Measurements from ENCODE around the gene SUOX. TPM values are rescaled to one million over a fixed set of nuclear protein-coding genes. Genes with fewer than 3 reads are reported as not detected.
A peak's percentile ranks its signal among the peaks of the same experiment; 100 is the strongest.
"Not testable (repeated sequence)": the region's sequence is repeated elsewhere in the genome, so short reads cannot be mapped to it uniquely, and the experiment has no call there.

SUOX gene
- total RNA-seq (2014; rRNA removed; shearing (Covaris generic)) = 16.7 and 25.9 TPM in 2 replicates

DNA sequence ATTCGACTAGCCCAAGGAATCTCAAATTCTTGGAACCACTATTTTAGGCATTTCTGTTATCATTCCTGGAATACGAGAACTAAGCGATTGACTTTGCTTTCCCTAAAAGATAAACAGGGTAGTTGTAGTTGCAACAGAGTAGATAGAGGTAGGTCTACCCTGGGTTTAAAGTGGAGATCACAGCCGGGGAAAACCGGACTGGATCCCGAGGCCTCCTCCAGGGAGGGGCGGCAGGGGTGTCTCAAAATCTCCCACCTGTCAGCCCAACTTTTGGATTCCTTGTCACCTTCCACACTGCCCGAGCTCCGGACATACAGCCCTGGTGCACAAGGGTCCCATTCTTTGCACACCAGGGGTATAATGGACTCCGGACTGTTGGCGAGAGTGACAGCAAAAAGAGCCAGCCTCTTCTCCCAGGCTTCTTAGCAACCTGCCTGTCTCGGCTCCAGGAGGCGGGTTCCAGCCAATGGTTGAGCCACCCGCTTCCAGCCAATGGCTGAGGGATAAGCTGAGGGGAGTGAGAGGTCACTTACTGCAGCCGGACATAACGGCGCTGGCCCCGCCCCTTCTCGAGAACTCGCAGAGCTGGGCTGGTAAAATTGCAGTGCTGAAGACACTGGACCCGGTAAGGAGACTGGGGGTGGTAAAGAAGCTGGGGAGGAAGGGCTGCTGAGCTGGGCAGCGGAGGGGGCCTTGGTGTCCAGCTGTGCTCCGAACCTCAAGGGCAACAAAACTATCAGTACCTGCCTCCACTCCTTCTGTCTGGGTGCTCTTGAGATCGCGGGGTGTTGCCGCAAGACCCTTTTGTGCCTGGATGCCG lies at the start of gene SUOX:
TSS of gene SUOX (plus strand) at position 562 of the 820 bp plus-strand sequence. CDS start 4,946 bp downstream, outside the sequence.
- peak; percentile 95 for DNase-seq (ENCODE audit: low spot score)

DNA sequence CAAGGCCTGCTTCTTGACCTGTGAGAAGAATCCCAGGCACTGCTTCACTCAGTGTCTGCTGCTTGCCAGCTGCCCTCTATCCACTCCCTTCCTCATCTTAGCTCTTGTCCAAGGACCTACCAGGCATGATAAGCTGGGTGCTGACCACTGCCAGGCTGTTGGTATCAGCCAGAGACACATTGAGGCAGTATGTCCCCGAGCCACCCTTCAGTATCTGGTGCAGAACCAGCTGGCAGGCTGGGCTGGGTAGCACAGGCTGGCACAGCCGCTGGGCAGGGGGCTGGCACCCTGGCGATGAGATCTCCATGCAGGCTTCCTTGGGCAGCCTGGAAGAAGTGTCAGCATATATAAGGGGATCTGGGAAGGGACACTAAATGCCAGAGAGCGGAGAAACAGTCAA lies 41.7 kb upstream of the SUOX start:
- DNase-seq (ENCODE audit: low spot score) = no peak

DNA sequence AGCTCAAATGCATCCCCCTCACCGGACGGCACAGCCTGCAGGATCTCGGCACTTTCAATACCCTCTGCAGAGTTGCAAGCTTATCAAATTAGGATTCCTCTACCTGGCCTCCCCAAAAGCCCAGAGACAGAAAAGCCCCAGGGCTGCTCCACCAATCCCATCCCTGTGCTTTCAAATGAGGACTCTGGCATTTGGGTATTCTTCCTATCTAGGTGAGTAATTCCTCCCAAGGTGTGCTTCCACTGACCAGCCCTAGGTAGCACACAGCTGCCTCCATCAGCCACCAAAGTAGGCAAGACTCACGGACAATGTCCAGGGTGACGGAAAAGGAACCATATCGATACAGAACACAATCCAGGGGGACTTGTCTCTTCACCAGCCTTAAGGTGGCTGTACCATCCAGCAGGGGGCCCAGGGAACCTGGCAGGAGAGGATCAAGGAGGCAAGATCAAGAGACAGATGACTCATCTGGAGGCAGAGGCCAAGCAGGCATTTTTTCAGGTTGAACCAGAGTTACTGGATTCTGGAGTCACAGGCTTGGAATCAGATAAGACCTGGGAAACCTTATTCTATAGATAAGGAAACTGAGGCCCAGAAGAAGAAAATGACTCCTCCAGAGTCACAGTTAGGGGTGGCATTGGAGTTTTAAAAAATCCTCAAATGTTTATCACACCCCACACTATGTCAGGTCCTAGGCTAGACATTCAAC lies 41.1 kb upstream of the SUOX start:
- DNase-seq (ENCODE audit: low spot score) = no peak

DNA sequence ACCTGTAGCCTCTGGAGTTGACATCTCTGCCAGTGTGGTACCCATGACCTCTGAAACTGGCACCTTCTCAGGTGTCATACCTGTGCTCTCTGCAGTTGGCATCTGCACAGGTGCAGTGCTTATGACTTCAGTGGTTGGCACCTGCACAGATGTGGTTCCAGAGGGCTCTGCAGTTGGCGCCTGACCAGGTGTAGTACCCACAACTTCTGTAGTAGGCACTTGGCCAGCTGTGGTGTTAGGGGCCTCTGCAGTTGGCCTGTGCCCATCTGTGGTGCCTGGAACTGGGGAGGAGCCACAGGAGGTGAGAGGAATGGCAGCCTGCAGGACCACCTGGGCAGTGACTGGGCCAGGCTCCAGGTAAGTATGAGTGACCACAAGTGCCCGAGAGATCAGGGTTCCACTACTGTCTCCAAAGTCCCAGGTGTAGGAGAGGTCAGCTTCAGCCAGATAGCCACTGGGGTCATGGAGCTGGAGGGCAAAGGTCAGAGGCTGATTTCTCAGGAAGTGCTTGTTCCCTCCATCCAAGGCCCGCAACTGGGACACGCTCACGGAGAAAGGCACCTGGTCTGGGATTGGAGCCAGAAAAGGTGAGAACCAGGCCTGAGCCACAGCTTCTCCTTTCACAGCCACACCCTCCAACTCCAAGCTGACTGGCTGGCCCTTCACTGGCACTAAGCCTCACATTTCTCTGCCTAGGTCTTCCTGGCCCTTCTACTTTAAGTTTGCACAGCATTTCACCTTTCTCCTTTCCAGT lies 39.8 kb upstream of the SUOX start:
- no peak for DNase-seq (ENCODE audit: low spot score)

DNA sequence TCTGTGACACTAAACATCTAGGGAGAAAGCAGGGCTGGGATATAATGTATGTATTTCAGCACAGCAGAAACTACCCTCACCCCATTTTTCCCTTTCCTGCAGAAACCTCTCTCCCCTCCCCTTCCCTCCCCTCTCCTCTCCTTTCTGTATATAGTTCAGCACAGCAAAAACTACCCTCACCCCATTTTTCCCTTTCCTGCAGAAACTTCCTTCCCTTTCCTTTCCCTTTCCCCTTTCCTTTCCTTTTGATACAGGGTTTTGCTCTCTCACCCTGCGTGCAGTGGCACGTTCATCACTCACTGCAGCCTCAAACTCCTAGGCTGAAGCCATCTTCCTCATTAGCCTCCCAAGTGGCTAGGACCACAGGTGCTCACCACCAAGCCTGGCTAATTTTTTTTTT lies 33.3 kb upstream of the SUOX start:
- no peak for DNase-seq (ENCODE audit: low spot score)

DNA sequence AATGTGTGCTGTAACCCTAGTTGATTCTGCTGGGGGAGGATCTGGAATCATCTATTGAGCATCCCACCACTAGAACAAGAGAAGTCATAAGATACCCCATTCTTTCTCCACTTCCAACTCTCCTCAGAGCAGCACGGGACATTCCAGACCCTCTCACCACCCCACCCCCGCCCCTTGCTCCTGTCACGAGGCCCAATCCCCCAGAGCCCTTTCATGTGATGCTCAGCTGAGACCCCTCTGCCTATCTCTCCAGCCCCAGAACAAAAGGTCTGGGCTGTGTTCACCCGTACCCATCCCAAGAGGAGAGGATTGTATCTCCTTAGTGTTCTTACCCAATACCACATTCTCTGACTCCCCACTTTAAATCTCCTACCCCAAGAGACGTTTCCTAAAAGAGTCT lies 31.8 kb upstream of the SUOX start:
- no peak for DNase-seq (ENCODE audit: low spot score)

DNA sequence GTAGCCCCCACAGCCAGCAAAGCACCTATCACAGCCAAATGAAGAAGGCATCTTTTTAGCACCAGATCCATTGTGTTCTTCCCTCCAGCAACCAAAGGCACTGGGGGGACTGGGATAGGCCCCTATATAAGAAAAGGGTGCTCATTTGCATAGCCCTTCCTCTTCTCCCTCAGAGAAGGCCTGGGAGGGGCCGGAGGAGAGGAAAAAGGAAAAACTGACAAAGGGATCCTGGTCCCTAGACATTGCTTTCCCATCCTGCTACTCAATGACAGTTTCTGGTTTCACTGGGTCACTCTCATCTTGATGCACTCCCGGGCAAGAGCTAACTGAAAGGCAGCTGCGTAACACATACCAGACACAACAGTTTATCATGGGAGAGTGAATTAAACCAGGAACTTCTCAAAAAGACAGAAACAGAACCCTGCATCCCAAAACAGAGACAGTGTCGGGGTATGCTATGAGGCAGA lies 31.1 kb upstream of the SUOX start, which contains the start of gene PMEL:
TSS of gene PMEL (minus strand) at position 102 of the 467 bp plus-strand sequence. CDS start at position 71, 31 bp downstream.
- no peak for DNase-seq (ENCODE audit: low spot score)

DNA sequence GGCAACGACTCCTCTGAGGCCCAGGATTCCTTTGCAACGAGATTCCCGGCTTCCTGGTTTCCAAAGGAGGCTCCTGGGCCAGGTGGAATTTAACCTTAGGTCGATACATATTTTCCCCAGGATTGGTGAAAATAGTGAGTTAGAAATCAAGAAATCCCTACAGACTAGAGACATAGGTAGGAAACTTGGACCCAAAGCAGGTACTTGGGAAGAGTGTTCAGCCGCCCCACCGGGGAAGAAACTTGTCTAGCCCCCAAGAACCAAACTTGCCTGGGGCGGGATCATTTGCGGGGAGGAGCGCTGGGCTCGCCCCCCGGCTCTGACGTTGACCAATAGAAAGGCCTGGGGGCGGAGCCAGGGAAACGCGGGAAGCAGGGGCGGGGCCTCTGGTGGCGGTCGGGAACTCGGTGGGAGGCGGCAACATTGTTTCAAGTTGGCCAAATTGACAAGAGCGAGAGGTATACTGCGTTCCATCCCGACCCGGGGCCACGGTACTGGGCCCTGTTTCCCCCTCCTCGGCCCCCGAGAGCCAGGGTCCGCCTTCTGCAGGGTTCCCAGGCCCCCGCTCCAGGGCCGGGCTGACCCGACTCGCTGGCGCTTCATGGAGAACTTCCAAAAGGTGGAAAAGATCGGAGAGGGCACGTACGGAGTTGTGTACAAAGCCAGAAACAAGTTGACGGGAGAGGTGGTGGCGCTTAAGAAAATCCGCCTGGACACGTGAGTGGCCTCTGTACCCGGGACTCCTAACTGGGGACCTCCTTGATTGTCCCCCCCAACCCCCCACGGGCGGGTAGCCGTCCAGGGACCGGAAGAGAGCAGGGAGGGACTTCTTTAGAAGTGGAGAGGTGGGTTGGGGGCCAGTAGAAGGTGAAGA lies 30.4 kb upstream of the SUOX start, which contains the start of gene CDK2:
TSS of gene CDK2 (plus strand) at position 423 of the 874 bp plus-strand sequence. CDS start at position 602, 179 bp downstream.
- peak; percentile 66 for DNase-seq (ENCODE audit: low spot score)

DNA sequence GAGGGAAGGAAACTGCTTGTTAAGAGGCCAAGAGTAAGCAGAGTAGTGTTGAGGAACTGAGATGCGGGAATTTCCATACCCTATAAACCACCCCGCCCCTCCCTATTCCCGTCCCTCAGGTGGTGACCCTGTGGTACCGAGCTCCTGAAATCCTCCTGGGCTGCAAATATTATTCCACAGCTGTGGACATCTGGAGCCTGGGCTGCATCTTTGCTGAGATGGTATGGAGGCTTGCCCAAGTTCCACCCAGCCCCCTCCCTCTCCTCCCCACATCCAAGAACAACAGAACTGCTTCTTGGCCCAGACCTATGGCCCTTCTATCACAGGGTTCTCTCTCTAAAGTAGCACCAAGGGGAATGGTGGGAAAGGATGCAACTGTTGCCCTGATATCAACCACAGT lies 27.7 kb upstream of the SUOX start:
- DNase-seq (ENCODE audit: low spot score) = no peak

DNA sequence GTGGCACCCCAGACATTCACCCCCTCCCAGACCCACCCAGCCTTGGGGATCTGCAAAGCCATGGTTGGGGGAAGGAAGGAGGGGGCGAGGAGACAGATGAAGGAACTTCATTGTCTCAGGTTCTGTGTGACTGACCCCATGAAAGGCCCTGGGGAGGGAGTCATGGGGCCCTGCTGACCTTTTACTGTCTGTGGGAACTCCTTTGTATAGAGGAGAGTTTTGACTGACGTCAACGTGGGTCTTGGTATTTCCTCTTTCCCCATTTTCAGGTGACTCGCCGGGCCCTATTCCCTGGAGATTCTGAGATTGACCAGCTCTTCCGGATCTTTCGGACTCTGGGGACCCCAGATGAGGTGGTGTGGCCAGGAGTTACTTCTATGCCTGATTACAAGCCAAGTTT lies 26.3 kb upstream of the SUOX start:
- no peak for DNase-seq (ENCODE audit: low spot score)

DNA sequence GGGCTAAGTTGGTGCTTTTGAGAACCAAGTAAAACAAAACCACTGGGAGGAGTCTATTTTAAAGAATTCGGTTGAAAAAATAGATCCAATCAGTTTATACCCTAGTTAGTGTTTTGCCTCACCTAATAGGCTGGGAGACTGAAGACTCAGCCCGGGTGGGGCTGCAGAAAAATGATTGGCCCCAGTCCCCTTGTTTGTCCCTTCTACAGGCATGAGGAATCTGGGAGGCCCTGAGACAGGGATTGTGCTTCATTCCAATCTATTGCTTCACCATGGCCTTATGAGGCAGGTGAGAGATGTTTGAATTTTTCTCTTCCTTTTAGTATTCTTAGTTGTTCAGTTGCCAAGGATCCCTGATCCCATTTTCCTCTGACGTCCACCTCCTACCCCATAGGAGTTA lies 25.0 kb upstream of the SUOX start:
- DNase-seq (ENCODE audit: low spot score) = no peak

DNA sequence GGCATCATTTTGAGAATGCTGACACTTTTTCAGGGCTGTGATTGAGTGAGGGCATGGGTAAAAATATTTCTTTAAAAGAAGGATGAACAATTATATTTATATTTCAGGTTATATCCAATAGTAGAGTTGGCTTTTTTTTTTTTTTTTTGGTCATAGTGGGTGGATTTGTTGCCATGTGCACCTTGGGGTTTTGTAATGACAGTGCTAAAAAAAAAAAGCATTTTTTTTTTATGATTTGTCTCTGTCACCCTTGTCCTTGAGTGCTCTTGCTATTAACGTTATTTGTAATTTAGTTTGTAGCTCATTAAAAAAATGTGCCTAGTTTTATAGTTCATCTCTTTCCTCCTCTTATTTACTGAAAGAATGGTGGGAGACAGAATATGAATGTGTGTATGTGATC lies 24.6 kb upstream of the SUOX start:
- DNase-seq (ENCODE audit: low spot score) = no peak

DNA sequence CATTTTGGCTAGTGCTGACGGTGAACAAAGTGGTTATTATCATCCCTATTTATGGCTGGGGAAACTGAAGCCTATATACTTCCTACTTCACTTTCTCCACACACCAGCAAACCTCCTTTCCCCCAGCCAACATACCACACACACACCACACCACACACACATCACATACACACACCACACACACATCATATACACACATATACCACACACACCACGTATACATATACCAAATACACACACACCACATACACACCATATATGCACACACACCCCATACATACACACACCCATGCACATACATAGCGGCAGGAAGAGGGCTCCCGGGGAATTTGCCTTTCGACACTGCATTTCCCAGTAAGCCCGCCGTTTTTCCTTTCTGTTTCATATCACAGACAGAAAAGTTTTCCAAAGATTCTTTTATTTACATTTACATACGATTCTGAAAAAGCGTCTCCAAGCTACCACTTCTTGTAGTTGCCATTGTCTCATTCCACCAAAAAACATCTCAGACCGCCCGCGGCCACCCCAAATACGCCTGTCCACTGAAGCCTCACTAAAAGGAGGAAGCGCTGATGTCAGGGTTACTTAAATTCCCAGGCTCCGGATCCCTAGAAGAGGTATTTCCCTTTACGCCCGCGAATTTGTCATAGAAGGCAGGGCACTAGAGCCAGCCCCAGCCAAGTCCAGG lies 24.0 kb upstream of the SUOX start:
- no peak for DNase-seq (ENCODE audit: low spot score)

DNA sequence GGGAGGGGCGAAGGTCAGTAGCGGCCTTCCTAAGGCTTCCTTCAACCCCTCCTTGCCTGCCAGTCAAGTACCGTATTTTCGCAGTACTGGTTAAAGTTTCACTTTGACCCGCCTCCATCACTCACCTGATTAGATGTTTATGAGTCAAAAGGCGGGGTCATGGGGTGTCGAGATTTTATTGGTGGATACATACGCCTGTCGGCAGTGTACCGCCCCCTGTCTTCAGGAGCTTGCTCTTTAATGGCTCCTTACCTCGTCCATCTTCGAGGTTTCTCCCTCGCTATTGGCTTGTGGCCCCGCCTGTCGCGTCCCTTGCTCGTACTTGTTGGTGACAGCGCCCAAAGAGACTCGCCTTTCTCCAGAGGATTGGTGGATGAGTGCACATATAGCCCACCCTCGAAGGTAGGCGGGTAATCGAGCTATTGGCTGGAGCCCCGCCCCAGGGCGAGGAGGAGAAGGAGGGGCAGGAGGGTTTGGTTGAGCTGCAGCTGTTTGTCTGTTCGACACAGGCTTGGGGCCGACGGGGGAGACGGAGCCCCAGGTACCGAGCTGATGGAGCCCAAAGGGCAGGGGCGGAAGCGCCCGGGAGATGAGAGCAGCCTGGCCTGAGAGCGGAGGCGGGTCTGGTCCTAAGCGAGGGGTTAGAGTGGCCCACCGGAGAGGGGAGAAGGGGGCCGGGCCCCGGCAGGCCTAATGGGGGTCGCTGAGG lies 23.3 kb upstream of the SUOX start, which contains the start of gene RAB5B:
TSS of gene RAB5B (plus strand) at position 480 of the 709 bp plus-strand sequence. CDS start 12,883 bp downstream, outside the sequence.
- peak; percentile 100 for DNase-seq (ENCODE audit: low spot score)

DNA sequence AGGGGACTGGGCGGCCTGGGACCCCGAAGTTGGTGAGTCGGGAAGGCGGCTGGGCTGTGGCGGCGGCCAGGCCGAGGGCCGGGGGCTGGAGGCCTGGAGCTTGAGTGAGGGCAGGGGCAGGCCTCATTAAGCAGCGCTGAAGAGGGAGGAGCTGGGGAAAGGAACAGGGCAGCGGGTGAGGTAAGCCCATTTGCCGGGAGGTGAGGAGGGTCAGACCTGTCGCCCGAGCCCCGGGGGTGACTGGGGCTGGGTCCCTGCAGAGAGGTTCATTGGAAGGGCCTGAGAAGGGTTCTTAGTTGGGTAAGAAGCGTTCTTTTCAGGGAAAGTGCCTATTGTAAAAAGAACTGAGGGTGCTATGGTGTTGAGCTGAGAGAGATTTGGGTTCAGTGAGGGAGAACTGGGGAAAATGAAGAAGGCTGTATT lies 22.8 kb upstream of the SUOX start:
- DNase-seq (ENCODE audit: low spot score) = no peak

DNA sequence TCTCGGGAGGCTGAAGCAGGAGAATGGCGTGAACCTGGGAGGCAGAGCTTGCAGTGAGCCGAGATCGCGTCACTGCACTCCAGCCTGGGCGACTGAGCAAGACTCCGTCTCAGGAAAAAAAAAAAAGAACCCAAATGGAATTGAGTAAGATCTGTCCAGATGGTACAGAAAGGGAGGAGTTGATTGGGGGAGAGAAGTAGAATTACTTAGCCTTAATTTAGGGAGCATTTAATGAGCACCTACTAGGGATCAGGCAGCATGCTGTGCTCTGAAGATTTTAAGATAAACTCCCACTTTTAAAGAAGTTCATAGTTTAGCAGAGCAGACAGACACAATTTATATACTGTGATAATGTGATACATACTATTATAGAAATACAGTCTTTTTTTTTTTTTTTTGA lies 18.7 kb upstream of the SUOX start:
- DNase-seq (ENCODE audit: low spot score) = no peak

DNA sequence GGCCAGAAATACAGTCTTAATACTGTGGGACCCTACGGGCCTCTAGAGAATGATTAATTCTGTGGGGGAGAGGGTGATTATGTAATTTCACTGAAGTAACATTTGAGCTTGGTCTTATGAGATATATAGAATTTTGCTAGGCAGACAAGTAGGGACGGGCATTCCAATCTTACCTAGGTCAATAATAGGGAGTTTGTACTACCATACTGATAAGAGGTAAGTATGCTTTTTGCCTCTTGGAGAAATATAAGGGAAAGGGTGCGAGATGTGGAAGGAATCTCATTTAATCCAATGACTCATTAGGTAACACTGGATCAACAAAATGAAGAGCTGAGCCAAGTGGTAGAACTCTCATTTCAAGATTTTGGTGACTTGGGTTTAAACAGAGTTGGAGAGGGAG lies 18.0 kb upstream of the SUOX start:
- no peak for DNase-seq (ENCODE audit: low spot score)

DNA sequence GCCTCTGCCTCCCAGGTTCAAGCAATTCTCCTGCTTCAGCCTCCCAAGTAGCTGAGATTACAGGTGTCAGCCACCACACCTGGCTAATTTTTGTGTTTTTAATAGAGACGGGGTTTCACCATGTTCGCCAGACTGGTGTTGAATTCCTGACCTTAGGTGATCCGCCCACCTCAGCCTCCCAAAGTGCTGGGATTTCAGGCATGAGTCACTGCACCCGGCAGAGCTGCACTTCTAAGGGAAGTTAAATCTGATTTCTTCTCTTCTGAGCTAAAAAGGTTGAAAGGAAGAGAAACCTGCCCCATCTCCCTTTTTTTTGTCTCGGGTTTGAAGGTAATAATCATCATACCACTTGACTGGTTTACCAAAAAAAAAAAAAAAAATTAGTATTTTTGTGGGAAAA lies 15.2 kb upstream of the SUOX start:
- DNase-seq (ENCODE audit: low spot score) = not testable (repeated sequence)

DNA sequence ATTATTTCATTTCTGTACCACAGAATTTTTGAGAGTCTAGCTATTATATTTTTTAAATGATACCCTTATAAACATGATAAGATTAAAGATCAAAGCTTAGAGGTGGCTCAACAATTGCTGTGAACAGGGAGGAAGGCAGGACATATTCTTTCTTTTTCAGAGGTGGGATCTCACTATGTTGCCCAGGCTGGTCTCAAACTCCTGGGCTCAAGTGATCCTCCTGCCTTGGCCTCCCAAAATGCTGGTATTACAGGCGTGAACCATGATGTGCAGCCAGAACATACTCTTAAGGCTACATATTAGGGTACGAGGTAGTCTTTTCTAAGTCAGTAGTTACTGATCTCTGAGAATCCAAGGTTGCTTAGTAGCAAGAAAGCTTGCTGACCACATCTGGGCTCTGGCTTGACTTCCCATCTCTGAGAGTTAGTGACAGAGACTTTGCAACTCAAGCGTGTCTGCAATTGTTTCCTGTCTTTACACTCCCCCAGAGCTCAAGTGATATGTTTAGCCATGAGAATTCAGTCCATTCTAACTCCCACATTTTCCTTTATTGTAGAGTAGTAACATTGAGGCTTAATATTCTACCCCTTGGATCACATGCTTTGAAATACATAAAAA lies 14.6 kb upstream of the SUOX start:
- no peak for DNase-seq (ENCODE audit: low spot score)
